ENCODE data around the gene RBM42.

Gene RBM42

GRCh38 chr19:35644206-35644986 lies 15.6 kb downstream of the RBM42 start:
- H3K23ac ChIP-seq (ENCODE audit: low read length) = no peak overlapping the region
- peak overlapping the region; percentile 50 for H3K27ac ChIP-seq (ENCODE audit: low read depth, low read length)
- H3K9me3 ChIP-seq (ENCODE audit: insufficient read depth, low read depth, low read length) = peaks cover 3% of the 10 kb centered on the region
- H3K27me3 ChIP-seq (ENCODE audit: insufficient read depth, low read length) = no peaks in the 10 kb centered on the region
- H3K18ac ChIP-seq (ENCODE audit: low read length) = peak overlapping the region; percentile 32
- peak overlapping the region; percentile 76 for H4K8ac ChIP-seq (ENCODE audit: low read depth, low read length)
- H2AFZ ChIP-seq (ENCODE audit: insufficient read depth, low read length, poor library complexity) = peak overlapping the region; percentile 98
- no peaks in the 10 kb centered on the region for H3K36me3 ChIP-seq (ENCODE audit: control insufficient read depth in 1 of 2, insufficient read depth in 2 of 2, low read length in 2 of 2)
- peak overlapping the region; percentile 50 for H3K9ac ChIP-seq (ENCODE audit: low read length)
- peak overlapping the region; percentile 89 for H3K4me2 ChIP-seq (ENCODE audit: low read length)
- WGBS (ENCODE audit: extremely low coverage, insufficient coverage, insufficient read length) = no CpG with 5 or more reads among the region's 60 CpGs
- peak overlapping the region; percentile 29 for H2BK5ac ChIP-seq (ENCODE audit: low read depth, low read length, poor library complexity)
- DNase-seq = peak; percentile 96
- H4K12ac ChIP-seq (ENCODE audit: low read depth, low read length) = peak overlapping the region; percentile 92
- H3K4ac ChIP-seq (ENCODE audit: low read depth, low read length) = peak overlapping the region; percentile 34
- H3K79me2 ChIP-seq (ENCODE audit: control insufficient read depth, insufficient read depth, low read length, poor library complexity) = peaks cover 6% of the 10 kb centered on the region
- peak overlapping the region; percentile 77 for H4K91ac ChIP-seq (ENCODE audit: low read depth, low read length)
- H3K79me1 ChIP-seq (ENCODE audit: low read length) = peaks cover 16% of the 10 kb centered on the region
- H2BK120ac ChIP-seq (ENCODE audit: insufficient read depth, low read length, poor library complexity) = peak overlapping the region; percentile 29
- peak overlapping the region; percentile 4 for H2AK5ac ChIP-seq (ENCODE audit: low read length)
- peaks cover 19 to 26% of the 10 kb centered on the region in 2 experiments for H3K4me1 ChIP-seq (ENCODE audit: control insufficient read depth in 1 of 2, insufficient read depth in 2 of 2, low read length in 2 of 2)
- H3K4me3 ChIP-seq (ENCODE audit: low read depth, low read length) = peak overlapping the region; percentile 65
- H2BK12ac ChIP-seq (ENCODE audit: low read length) = peak overlapping the region; percentile 56
- H3K14ac ChIP-seq (ENCODE audit: low read length) = peak overlapping the region; percentile 75

GRCh38 chr19:35644987-35645679 lies 16.3 kb downstream of the RBM42 start:
- H3K4ac ChIP-seq (ENCODE audit: low read depth, low read length) = no peak overlapping the region
- H3K14ac ChIP-seq (ENCODE audit: low read length) = no peak overlapping the region
- H3K36me3 ChIP-seq (ENCODE audit: control insufficient read depth in 1 of 2, insufficient read depth in 2 of 2, low read length in 2 of 2) = no peaks in the 10 kb centered on the region
- H2AK5ac ChIP-seq (ENCODE audit: low read length) = peak overlapping the region; percentile 53
- H3K4me3 ChIP-seq (ENCODE audit: low read depth, low read length) = no peak overlapping the region
- peak; percentile 53 to 68 for DNase-seq
- peaks cover 19 to 26% of the 10 kb centered on the region in 2 experiments for H3K4me1 ChIP-seq (ENCODE audit: control insufficient read depth in 1 of 2, insufficient read depth in 2 of 2, low read length in 2 of 2)
- H2BK120ac ChIP-seq (ENCODE audit: insufficient read depth, low read length, poor library complexity) = no peak overlapping the region
- H4K8ac ChIP-seq (ENCODE audit: low read depth, low read length) = peak overlapping the region; percentile 47
- no peak overlapping the region for H4K12ac ChIP-seq (ENCODE audit: low read depth, low read length)
- H2BK5ac ChIP-seq (ENCODE audit: low read depth, low read length, poor library complexity) = no peak overlapping the region
- peak overlapping the region; percentile 59 for H2AFZ ChIP-seq (ENCODE audit: insufficient read depth, low read length, poor library complexity)
- no peak overlapping the region for H3K9ac ChIP-seq (ENCODE audit: low read length)
- H3K27me3 ChIP-seq (ENCODE audit: insufficient read depth, low read length) = no peaks in the 10 kb centered on the region
- peaks cover 16% of the 10 kb centered on the region for H3K79me1 ChIP-seq (ENCODE audit: low read length)
- no peak overlapping the region for H4K91ac ChIP-seq (ENCODE audit: low read depth, low read length)
- H3K4me2 ChIP-seq (ENCODE audit: low read length) = peak overlapping the region; percentile 89
- H3K79me2 ChIP-seq (ENCODE audit: control insufficient read depth, insufficient read depth, low read length, poor library complexity) = peaks cover 6% of the 10 kb centered on the region
- no peak overlapping the region for H3K18ac ChIP-seq (ENCODE audit: low read length)
- WGBS (ENCODE audit: extremely low coverage, insufficient coverage, insufficient read length) = no CpG with 5 or more reads among the region's 20 CpGs
- peak overlapping the region; percentile 21 for H3K27ac ChIP-seq (ENCODE audit: low read depth, low read length)
- H3K9me3 ChIP-seq (ENCODE audit: insufficient read depth, low read depth, low read length) = peaks cover 3% of the 10 kb centered on the region
- peak overlapping the region; percentile 9 for H2BK12ac ChIP-seq (ENCODE audit: low read length)
- H3K23ac ChIP-seq (ENCODE audit: low read length) = no peak overlapping the region

- Histone ChIP-seq H3K79me1 (ENCODE audit: low read length) (peaks cover 16% of the 10 kb centered on the region), H2BK5ac (ENCODE audit: low read depth, low read length, poor library complexity) (no peak overlapping the region), H3K9ac (ENCODE audit: low read length) (no peak overlapping the region), H3K9me3 (ENCODE audit: insufficient read depth, low read depth, low read length) (peaks cover 3% of the 10 kb centered on the region), H3K27ac (ENCODE audit: low read depth, low read length) (no peak overlapping the region), H3K4me1 (ENCODE audit: control insufficient read depth in 1 of 2, insufficient read depth in 2 of 2, low read length in 2 of 2) (peaks cover 19 to 26% of the 10 kb centered on the region in 2 experiments), H3K14ac (ENCODE audit: low read length) (no peak overlapping the region), H4K91ac (ENCODE audit: low read depth, low read length) (no peak overlapping the region), H4K12ac (ENCODE audit: low read depth, low read length) (no peak overlapping the region), H2AK5ac (ENCODE audit: low read length) (peak overlapping the region; percentile 53), H3K4me2 (ENCODE audit: low read length) (no peak overlapping the region), H2BK120ac (ENCODE audit: insufficient read depth, low read length, poor library complexity) (no peak overlapping the region), H3K18ac (ENCODE audit: low read length) (no peak overlapping the region), H3K79me2 (ENCODE audit: control insufficient read depth, insufficient read depth, low read length, poor library complexity) (peaks cover 6% of the 10 kb centered on the region), H2BK12ac (ENCODE audit: low read length) (peak overlapping the region; percentile 9), H2AFZ (ENCODE audit: insufficient read depth, low read length, poor library complexity) (peak overlapping the region; percentile 2), H4K8ac (ENCODE audit: low read depth, low read length) (peak overlapping the region; percentile 47), H3K27me3 (ENCODE audit: insufficient read depth, low read length) (no peaks in the 10 kb centered on the region), H3K4me3 (ENCODE audit: low read depth, low read length) (no peak overlapping the region), H3K23ac (ENCODE audit: low read length) (no peak overlapping the region), H3K4ac (ENCODE audit: low read depth, low read length) (no peak overlapping the region), H3K36me3 (ENCODE audit: control insufficient read depth in 1 of 2, insufficient read depth in 2 of 2, low read length in 2 of 2) (peaks cover 0 to 3% of the 10 kb centered on the region in 2 experiments)
- WGBS (ENCODE audit: extremely low coverage, insufficient coverage, insufficient read length) = no CpG with 5 or more reads among the region's 7 CpGs
- DNase-seq = peak; percentile 66 to 67
Observed at GRCh38 chr19:35645680-35646511, 17.1 kb downstream of the RBM42 start.
